GM23338 (cell line): ENCODE data around the gene POLR3K. TPM values are rescaled to one million over a fixed set of nuclear protein-coding genes. Genes with fewer than 3 reads are reported as not detected.

ENCODE experiments used
- ATAC-seq: fragments of 200-7000 bp; cut with Tn5 transposase; 3 replicates; pipeline ENCODE4 v1.9.1; 2020
- DNase-seq: peaks from one replicate; pipeline ENCODE4 v3.0.0-alpha.2; 2015; ENCODE audit warnings: low spot score
- H2AFZ ChIP-seq: fragments of 200-600 bp; sonication (generic); 2 replicates; pipeline ENCODE4 v1.8.0; 2016; ENCODE audit warnings: antibody characterized with exemption, mild to moderate bottlenecking, moderate library complexity
- H3F3A ChIP-seq: fragments of 200-600 bp; sonication (generic); replicated peaks from 2 replicates; pipeline ENCODE4 v1.8.0; 2017; ENCODE audit warnings: antibody characterized with exemption, mixed run types, low read depth
- H3K27ac ChIP-seq: fragments of 200-600 bp; sonication (generic); 2 replicates; pipeline ENCODE4 v1.6.1; 2016; ENCODE audit warnings: low read depth
- H3K27me3 ChIP-seq: fragments of 200-600 bp; sonication (generic); 2 replicates; pipeline ENCODE4 v1.8.0; 2016; ENCODE audit warnings: mild to moderate bottlenecking, mixed run types, moderate library complexity; ENCODE audit not compliant: insufficient read depth
- H3K36me3 ChIP-seq: fragments of 200-600 bp; sonication (generic); 2 replicates; pipeline ENCODE4 v1.8.0; 2016; ENCODE audit warnings: mild to moderate bottlenecking; ENCODE audit not compliant: insufficient read depth
- H3K4me1 ChIP-seq: fragments of 200-600 bp; sonication (generic); 2 replicates; pipeline ENCODE4 v1.8.0; 2016; ENCODE audit warnings: mild to moderate bottlenecking, moderate library complexity; ENCODE audit not compliant: insufficient read depth
- H3K4me2 ChIP-seq: fragments of 200-600 bp; sonication (generic); 2 replicates; pipeline ENCODE4 v1.7.1; 2017; ENCODE audit warnings: mixed run types
- H3K4me3 ChIP-seq: fragments of 200-600 bp; sonication (generic); 2 replicates; pipeline ENCODE4 v1.6.1; 2016; ENCODE audit warnings: mixed run types
- H3K79me2 ChIP-seq: fragments of 200-600 bp; sonication (generic); replicated peaks from 2 replicates; pipeline ENCODE4 v1.8.0; 2017; ENCODE audit warnings: mild to moderate bottlenecking; ENCODE audit not compliant: insufficient read depth
- H3K9me2 ChIP-seq: fragments of 200-600 bp; sonication (generic); 2 replicates; pipeline ENCODE4 v1.8.0; 2017; ENCODE audit not compliant: insufficient read depth
- H4K20me1 ChIP-seq: fragments of 200-600 bp; sonication (generic); replicated peaks from 2 replicates; pipeline ENCODE4 v1.8.0; 2017; ENCODE audit warnings: mild to moderate bottlenecking; ENCODE audit not compliant: insufficient read depth
- H3K27ac Mint-ChIP-seq: 2 replicates; pipeline ENCODE4 v1.8.0; 2020; ENCODE audit warnings: inconsistent platforms, mild to moderate bottlenecking, moderate library complexity, mixed read lengths
- H3K27me3 Mint-ChIP-seq: 3 replicates; pipeline ENCODE4 v1.8.0; 2022; ENCODE audit warnings: low read depth, mild to moderate bottlenecking, moderate library complexity, mixed read lengths, inconsistent platforms; ENCODE audit not compliant: insufficient read depth, poor library complexity
- H3K36me3 Mint-ChIP-seq: 3 replicates; pipeline ENCODE4 v1.8.0; 2021; ENCODE audit warnings: low read depth, mild to moderate bottlenecking, inconsistent platforms, moderate library complexity, mixed read lengths
- H3K4me1 Mint-ChIP-seq: 3 replicates; pipeline ENCODE4 v1.8.0; 2020; ENCODE audit warnings: mild to moderate bottlenecking, inconsistent platforms, mixed read lengths
- H3K4me3 Mint-ChIP-seq: 3 replicates; pipeline ENCODE4 v1.8.0; 2021; ENCODE audit warnings: moderate library complexity, mild to moderate bottlenecking, inconsistent platforms, mixed read lengths
- H3K9me3 Mint-ChIP-seq: 3 replicates; pipeline ENCODE4 v1.8.0; 2020; ENCODE audit warnings: moderate library complexity, mild to moderate bottlenecking, inconsistent platforms, mixed read lengths
- EZH2 ChIP-seq: fragments of 200-600 bp; sonication (generic); IDR thresholded peaks from one replicate; pipeline ENCODE4 v1.8.0; 2017; ENCODE audit warnings: antibody characterized with exemption, mild to moderate bottlenecking, low read depth; ENCODE audit not compliant: unreplicated experiment
- EZH2phosphoT487 ChIP-seq: fragments of 200-600 bp; sonication (generic); IDR thresholded peaks from one replicate; pipeline ENCODE4 v1.8.1; 2018; ENCODE audit warnings: antibody characterized with exemption; ENCODE audit not compliant: unreplicated experiment
- POLR2AphosphoS5 ChIP-seq: IDR thresholded peaks from 2 replicates; pipeline ENCODE4 v1.6.1; 2016; ENCODE audit warnings: antibody characterized with exemption, low read depth
- polyA plus RNA-seq: library from polyadenylated mRNA; unstranded; fragments of >200 nt; fragmentation: Nextera tagmentation; extraction: Ambion mirVana; gene quantifications from 2 replicates; pipeline ENCODE4 v1.2.1, GENCODE V29; 2016
- total RNA-seq: library from RNA; depleted of rRNA; stranded (reverse); fragments of >200 nt; shearing (Covaris generic); gene quantifications from 2 replicates; pipeline ENCODE4 v1.2.3, GENCODE V29; 2014
- TF ChIP-seq, protein P1 (sequence below): fragments of 250-450 bp; sonication (Bioruptor Pico); IDR thresholded peaks from 2 replicates; pipeline ENCODE4 v1.5.0; 2020; ENCODE audit warnings: mild to moderate bottlenecking, moderate library complexity
- TF ChIP-seq, protein P2 (sequence below): IDR thresholded peaks from one replicate; pipeline ENCODE4 v1.6.1; 2018; ENCODE audit warnings: antibody characterized with exemption; ENCODE audit not compliant: unreplicated experiment

Gene POLR3K
- total and polyA plus RNA-seq, 2 experiments from 2014 or later, result 17.8 to 58.5 TPM

DNA sequence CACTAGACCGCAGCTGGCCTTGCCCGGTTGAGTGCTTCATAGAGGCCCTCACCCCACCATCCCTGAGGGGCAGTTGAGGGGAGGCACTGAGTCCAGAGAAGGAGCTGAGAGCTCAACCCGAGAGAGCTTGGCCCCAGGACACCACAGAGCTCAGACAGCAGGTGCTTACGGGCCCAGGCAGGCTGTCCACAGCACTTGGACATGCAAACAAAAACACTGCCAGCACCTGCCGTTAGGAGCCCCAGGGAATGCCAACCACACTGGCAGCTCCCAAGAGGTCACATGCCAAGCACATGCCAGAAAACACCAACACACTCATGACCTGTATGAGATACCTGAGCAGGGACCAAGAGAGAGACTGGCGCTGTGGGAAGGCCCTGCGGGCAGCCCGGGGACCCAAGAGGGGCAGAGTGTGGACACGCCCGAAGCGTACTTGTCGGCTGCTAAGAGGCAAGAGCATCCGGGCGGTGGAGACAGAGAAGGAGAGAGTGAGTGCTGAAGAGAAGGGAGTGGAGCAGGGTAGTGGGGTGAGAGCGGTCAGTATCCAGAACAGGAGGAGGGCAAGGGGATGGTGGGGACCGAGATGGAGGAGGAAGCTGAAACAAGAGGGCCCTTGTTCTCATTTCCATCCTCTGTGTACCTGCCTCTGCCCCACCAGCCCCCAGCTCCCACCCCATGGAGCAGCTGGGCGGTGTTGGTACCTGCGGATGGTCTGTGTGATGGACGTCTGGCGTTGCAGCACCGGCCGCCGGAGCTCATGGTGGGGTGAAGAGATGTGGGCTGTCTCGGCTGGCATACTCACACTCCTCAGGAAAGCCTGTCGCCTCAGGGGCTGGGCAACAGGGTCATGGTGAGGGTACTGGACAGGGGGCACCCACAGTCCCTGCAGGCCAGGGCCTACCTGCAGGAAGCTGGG is 10.8 kb upstream of the POLR3K start (continued):
- TF ChIP-seq, protein P1, sequence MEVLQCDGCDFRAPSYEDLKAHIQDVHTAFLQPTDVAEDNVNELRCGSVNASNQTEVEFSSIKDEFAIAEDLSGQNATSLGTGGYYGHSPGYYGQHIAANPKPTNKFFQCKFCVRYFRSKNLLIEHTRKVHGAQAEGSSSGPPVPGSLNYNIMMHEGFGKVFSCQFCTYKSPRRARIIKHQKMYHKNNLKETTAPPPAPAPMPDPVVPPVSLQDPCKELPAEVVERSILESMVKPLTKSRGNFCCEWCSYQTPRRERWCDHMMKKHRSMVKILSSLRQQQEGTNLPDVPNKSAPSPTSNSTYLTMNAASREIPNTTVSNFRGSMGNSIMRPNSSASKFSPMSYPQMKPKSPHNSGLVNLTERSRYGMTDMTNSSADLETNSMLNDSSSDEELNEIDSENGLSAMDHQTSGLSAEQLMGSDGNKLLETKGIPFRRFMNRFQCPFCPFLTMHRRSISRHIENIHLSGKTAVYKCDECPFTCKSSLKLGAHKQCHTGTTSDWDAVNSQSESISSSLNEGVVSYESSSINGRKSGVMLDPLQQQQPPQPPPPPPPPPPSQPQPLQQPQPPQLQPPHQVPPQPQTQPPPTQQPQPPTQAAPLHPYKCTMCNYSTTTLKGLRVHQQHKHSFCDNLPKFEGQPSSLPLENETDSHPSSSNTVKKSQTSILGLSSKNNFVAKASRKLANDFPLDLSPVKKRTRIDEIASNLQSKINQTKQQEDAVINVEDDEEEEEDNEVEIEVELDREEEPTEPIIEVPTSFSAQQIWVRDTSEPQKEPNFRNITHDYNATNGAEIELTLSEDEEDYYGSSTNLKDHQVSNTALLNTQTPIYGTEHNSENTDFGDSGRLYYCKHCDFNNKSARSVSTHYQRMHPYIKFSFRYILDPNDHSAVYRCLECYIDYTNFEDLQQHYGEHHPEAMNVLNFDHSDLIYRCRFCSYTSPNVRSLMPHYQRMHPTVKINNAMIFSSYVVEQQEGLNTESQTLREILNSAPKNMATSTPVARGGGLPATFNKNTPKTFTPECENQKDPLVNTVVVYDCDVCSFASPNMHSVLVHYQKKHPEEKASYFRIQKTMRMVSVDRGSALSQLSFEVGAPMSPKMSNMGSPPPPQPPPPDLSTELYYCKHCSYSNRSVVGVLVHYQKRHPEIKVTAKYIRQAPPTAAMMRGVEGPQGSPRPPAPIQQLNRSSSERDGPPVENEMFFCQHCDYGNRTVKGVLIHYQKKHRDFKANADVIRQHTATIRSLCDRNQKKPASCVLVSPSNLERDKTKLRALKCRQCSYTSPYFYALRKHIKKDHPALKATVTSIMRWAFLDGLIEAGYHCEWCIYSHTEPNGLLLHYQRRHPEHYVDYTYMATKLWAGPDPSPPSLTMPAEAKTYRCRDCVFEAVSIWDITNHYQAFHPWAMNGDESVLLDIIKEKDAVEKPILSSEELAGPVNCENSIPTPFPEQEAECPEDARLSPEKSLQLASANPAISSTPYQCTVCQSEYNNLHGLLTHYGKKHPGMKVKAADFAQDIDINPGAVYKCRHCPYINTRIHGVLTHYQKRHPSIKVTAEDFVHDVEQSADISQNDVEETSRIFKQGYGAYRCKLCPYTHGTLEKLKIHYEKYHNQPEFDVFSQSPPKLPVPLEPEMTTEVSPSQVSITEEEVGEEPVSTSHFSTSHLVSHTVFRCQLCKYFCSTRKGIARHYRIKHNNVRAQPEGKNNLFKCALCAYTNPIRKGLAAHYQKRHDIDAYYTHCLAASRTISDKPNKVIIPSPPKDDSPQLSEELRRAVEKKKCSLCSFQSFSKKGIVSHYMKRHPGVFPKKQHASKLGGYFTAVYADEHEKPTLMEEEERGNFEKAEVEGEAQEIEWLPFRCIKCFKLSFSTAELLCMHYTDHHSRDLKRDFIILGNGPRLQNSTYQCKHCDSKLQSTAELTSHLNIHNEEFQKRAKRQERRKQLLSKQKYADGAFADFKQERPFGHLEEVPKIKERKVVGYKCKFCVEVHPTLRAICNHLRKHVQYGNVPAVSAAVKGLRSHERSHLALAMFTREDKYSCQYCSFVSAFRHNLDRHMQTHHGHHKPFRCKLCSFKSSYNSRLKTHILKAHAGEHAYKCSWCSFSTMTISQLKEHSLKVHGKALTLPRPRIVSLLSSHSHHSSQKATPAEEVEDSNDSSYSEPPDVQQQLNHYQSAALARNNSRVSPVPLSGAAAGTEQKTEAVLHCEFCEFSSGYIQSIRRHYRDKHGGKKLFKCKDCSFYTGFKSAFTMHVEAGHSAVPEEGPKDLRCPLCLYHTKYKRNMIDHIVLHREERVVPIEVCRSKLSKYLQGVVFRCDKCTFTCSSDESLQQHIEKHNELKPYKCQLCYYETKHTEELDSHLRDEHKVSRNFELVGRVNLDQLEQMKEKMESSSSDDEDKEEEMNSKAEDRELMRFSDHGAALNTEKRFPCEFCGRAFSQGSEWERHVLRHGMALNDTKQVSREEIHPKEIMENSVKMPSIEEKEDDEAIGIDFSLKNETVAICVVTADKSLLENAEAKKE, result no peak
- TF ChIP-seq, protein P2, sequence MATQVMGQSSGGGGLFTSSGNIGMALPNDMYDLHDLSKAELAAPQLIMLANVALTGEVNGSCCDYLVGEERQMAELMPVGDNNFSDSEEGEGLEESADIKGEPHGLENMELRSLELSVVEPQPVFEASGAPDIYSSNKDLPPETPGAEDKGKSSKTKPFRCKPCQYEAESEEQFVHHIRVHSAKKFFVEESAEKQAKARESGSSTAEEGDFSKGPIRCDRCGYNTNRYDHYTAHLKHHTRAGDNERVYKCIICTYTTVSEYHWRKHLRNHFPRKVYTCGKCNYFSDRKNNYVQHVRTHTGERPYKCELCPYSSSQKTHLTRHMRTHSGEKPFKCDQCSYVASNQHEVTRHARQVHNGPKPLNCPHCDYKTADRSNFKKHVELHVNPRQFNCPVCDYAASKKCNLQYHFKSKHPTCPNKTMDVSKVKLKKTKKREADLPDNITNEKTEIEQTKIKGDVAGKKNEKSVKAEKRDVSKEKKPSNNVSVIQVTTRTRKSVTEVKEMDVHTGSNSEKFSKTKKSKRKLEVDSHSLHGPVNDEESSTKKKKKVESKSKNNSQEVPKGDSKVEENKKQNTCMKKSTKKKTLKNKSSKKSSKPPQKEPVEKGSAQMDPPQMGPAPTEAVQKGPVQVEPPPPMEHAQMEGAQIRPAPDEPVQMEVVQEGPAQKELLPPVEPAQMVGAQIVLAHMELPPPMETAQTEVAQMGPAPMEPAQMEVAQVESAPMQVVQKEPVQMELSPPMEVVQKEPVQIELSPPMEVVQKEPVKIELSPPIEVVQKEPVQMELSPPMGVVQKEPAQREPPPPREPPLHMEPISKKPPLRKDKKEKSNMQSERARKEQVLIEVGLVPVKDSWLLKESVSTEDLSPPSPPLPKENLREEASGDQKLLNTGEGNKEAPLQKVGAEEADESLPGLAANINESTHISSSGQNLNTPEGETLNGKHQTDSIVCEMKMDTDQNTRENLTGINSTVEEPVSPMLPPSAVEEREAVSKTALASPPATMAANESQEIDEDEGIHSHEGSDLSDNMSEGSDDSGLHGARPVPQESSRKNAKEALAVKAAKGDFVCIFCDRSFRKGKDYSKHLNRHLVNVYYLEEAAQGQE, result no peak
- TF ChIP-seq EZH2phosphoT487, result no peak

DNA sequence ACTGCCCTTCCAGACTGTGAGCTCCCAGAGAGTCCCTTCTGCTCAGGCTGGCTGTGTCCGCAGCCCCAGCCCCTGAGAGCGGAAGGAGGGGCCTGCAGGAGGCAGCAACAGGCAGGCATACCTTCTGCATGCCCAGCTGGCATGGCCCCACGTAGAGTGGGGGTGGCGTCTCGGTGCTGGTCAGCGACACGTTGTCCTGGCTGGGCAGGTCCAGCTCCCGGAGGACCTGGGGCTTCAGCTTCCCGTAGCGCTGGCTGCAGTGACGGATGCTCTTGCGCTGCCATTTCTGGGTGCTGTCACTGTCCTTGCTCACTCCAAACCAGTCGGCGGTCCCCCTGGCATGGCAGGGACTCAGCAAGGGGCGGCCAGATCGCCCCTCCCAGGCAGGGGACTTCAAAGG is 10.1 kb upstream of the POLR3K start:
- Histone ChIP-seq H3K79me2 (no peaks in the 10 kb centered on the region), H3K4me3 (no peak overlapping the region), H3K4me1 (no peaks in the 10 kb centered on the region; the same call in 1 of the 2 replicates), H3F3A (no peaks in the 10 kb centered on the region), H3K36me3 (no peaks in the 10 kb centered on the region), H3K4me2 (no peak overlapping the region), H2AFZ (no peak overlapping the region), H3K27ac (no peak overlapping the region), H3K9me2 (no peaks in the 10 kb centered on the region), H4K20me1 (no peaks in the 10 kb centered on the region; the same call in 1 of the 2 replicates), H3K27me3 (no peaks in the 10 kb centered on the region)
- Mint-ChIP-seq H3K4me1 (peaks cover 14% of the 10 kb centered on the region; the same call in 2 of the 3 replicates), H3K36me3 (peaks cover 24% of the 10 kb centered on the region), H3K9me3 (no peaks in the 10 kb centered on the region), H3K4me3 (no peak overlapping the region), H3K27me3 (peaks cover 14% of the 10 kb centered on the region), H3K27ac (no peak overlapping the region)
- no peak for DNase-seq
- no peak for ATAC-seq
- TF ChIP-seq EZH2 (no peak), EZH2phosphoT487 (no peak), POLR2AphosphoS5 (no peak)
